D341Med (cell line): ENCODE data around the gene CDKN1A.

ENCODE experiments used
- DNase-seq: peaks from one replicate; pipeline ENCODE4 v3.0.0; 2012; ENCODE audit warnings: low spot score

Gene CDKN1A

GRCh38 chr6:36677753-36678487 is 594 bp upstream of the CDKN1A start:
- DNase-seq, result no peak

DNA sequence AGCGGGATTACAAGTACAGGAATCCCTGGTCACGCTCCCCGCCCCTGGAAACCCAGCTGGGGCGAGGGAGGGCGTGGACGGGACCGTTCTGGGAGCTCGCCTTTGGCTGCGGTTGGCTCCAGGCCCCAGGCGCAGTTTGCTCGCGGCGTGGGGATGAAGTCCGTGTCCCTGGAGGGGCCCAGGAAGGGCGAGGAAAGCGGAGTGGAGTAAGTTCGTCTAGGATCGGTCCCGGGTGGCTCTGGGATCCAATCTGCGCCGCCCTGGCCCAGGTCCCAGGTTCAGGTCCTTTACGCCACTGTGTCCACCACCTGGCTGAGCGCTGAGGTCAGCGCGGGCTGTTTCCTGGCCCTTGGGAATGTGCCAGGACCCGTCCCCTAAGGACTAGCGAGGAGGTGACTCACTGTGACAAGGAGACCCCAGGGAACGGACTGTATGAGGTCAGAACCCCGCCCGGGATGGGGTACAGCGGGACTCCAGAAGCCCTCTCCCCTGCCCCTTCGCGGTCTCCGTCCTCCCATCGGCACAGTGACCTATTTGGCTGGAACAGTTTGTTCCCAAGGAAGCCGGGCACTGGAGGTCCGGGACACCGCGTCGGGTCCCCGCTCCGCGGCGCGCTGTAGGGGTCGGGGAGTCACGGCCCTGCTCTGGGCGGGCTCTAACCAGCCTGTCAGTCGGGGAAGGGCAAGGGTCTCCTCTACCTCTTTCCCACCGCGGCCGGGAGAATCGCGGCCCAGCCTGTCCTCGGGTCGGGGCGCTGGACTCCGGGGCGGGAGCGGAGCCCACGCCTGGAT is 724 bp downstream of the CDKN1A start:
- DNase-seq, result peak; percentile 49

GRCh38 chr6:36682328-36683144 is 4.0 kb downstream of the CDKN1A start:
- DNase-seq, result no peak

- no peak for DNase-seq
Observed at GRCh38 chr6:36683145-36683655, 4.7 kb downstream of the CDKN1A start.

GRCh38 chr6:36683656-36684446 is 5.3 kb downstream of the CDKN1A start:
- no peak for DNase-seq

DNA sequence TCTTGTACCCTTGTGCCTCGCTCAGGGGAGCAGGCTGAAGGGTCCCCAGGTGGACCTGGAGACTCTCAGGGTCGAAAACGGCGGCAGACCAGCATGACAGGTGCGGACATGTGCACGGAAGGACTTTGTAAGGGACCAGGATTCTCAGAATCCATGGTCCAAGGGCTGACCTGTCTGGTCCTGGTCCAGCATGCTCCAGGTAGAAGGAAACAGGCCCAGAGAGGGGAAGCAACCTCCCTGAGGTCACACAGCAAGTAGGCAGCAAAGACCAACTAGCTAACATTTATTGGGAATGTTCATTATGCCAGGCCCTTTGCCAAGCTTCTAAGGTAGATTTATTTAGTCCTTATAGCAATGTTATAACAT is 5.9 kb downstream of the CDKN1A start:
- no peak for DNase-seq

DNA sequence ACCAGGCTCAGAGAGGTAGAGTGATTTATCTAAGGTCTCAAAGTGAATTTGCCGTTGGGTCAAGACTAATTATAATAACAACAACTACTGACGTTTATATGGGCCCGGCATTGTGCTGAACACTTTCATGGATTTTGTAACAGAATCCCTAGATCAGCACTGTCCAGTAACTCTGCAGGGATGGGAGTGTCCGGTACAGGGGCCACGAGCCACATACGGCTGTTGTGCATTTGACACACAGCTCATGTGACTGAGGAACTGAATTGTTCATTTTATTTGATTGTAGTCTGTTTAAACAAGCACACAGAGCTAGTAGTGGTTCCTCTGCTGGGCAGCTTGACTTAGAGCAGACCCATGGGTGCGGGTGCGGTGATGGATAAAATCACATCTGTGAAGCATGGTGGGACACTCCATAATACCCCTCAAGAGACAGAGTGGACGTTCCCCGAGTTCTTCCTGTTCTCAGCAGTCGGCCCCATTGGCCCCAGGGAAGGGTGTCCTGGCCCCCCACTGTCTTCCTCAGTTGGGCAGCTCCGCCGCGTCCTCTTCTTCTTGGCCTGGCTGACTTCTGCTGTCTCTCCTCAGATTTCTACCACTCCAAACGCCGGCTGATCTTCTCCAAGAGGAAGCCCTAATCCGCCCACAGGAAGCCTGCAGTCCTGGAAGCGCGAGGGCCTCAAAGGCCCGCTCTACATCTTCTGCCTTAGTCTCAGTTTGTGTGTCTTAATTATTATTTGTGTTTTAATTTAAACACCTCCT is 6.8 kb downstream of the CDKN1A start:
- no peak for DNase-seq

GRCh38 chr6:36685926-36686667 is 7.6 kb downstream of the CDKN1A start:
- no peak for DNase-seq

GRCh38 chr6:36686668-36687513 is 8.4 kb downstream of the CDKN1A start:
- DNase-seq, result no peak

DNA sequence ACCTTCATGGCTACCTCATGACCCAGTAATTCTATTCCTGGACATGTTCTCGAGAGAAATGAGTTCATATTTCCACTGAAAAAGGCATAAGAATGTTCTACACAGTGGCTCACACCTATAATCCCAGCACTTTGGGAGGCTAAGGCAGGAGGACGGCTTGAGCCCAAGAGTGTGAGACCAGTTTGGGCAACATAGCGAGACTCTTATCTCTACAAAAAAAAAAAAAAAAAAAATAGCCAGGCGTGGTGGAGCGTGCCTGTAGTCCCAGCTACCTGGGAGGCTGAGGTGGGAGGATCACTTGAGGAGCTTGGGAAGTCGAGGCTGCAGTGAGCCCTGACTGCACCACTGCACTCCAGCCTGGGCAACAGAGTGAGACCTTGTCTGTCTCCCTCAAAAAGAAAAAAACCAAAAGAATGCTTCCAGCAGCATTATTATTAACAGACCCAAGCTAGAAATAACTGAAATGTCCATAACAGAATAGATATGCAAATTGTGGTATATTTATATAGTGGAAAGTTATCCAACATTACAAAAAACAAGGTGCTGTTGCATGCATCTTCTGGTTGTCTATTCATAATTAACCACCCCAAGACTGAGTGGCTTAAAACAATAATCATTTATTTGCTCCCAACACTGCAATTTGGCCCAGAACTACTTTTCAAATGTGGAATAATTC is 9.7 kb downstream of the CDKN1A start:
- no peak for DNase-seq

DNA sequence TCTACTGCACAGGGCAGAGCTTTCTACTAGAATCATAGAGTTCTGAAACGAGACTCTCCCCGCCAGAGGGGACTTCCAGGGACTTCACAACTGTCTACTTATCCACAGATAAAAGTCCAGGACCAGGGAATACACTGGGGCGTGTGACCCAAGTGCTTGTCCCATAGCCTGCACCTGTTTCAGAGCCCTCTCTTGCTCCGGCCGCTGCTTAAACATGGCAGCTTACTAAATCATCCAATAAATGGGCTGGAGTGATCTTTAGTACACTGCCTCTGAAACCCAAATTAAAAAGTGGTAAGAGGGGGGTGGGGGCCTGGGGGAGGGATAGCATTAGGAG is 10.2 kb downstream of the CDKN1A start:
- DNase-seq, result no peak

DNA sequence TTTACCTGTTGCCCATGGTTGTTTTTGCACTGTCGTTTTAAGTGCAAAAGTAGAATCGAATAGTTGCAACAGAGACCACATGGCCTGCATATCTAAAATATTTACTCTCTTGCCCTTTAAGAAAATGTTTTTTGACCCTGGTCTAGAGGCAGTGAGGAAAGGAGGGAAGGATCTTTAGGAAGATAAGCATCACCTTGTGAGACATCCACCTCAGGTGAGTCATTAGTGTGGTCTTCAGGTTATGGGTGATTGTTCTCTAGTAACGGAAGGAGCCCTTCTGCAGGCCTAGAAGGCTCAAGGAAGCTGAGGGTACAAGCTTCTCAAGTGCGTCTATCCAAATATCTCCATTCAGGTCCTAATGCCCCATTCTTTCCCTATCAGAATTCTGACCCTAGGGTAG is 12.5 kb downstream of the CDKN1A start:
- no peak for DNase-seq

DNA sequence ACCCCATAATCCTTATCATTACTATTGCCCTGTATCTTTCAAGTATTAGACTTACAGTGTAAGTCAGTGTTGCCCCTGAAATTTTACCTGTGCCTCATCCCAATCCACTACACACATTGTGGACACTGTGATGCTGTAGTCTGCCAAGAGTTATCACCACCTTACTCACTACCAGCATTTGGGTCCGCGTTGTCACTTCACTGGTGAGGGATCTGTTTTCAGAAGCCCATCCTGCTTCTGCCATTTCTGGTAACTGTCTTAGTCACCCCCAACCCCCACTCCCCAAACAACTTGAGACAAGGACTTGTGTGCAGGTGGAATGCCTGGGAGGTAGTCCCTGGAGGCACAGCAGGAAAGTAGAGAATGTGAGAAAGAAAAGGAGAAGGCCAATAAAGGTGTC is 13.1 kb downstream of the CDKN1A start:
- DNase-seq, result no peak

DNA sequence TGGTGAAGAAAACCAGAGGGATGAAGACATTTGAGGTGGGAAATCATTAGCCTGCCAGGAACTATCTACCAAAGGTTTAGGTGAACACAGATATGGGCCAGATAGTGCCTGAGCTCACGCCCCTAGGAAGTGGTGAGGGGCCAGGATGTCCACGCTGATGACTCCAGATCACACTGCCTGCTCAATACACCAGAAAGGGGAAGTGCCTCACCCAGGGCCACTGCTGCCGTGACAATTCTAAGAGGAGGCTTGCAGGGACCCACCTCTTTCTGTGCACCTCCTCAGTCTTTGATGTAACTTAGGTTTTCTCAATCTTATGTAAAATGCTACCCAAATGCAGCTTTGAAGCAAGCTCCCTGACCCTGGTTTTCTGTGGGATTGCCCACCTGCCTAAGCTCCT is 13.7 kb downstream of the CDKN1A start:
- no peak for DNase-seq

DNA sequence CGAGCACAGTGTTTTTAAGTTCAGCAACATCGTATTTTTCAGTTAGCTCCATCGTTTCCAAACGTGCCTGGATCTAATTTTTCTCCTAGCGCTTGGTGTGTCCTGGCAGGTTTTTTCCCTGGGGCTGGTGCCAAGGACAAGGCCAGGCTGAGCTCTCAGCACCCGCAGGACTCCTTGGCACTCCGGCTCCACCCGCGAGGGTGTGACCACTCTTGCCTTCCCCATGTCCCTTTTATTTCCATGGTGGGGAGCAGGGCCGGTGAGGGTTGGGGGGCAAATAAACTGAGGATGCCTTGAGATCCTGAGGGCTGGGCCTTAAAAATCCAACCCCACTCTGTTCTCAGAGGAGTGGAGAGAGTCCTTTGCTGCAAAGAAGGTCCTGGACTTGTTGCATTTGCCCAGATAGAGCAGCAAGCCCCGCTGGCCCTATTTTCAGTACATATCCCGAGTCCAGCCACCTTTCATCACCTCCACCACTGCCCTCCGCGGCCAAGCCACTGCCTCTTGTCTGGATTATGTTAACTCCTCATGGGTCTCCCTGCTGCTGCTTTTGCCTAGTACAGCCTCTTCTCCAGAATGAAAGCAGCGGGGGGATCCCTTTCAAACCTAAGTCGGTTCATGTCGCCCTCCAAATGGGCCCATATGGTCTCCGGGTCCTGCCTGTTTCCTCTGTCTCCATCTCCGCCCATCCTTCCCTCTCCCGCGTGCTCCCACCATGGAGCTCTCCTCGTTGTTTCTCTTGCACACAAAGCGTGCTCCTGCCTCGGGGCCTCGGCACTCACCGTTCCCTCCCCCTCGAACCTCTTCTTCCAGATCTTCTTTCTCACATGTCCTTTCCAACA is 14.6 kb downstream of the CDKN1A start:
- DNase-seq, result no peak

GRCh38 chr6:36694616-36695015 is 16.1 kb downstream of the CDKN1A start:
- no peak for DNase-seq

DNA sequence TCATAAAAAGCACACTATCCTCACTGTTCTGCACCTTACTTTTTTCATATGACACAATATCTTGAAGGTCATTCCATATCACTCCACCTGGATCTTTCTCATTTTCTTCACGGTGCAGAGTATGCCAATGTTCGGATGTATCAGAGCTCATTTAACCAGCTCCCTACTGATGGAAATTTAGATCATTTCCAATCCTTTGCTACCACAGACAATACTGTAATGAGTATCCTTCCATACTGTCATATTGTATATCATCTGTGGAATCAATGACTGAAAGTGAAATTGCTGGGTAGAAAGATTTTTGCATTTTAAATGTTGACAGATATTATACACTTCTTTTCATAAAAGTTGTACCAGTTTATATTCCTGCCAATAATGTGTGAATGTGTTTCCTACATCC is 16.9 kb downstream of the CDKN1A start:
- DNase-seq, result no peak

GRCh38 chr6:36697481-36697903 is 19.0 kb downstream of the CDKN1A start, which contains the start of gene RAB44:
Gene RAB44 (plus strand): TSS chr6:36697826. CDS start chr6:36704236, 6,410 bp downstream.
- DNase-seq, result no peak
